ENCODE results near the gene UNC5A.

The UNC5A gene

GRCh38 chr5:176802116-176802784 lies 8.1 kb upstream of the UNC5A start:
- DNase-seq, result no peak

GRCh38 chr5:176803068-176803942 lies 7.1 kb upstream of the UNC5A start:
- no peak for DNase-seq

- no peak for DNase-seq
Observed at GRCh38 chr5:176803943-176804498, 6.3 kb upstream of the UNC5A start.

- DNase-seq, result no peak
Observed at GRCh38 chr5:176806137-176806536, 4.2 kb upstream of the UNC5A start.

GRCh38 chr5:176809544-176810080 lies 747 bp upstream of the UNC5A start:
- no peak for DNase-seq

- no peak for DNase-seq
Observed at GRCh38 chr5:176810687-176811501, 535 bp downstream of the UNC5A start.

- DNase-seq, result no peak
Observed at GRCh38 chr5:176812269-176813259, 2.2 kb downstream of the UNC5A start.

GRCh38 chr5:176813587-176814312 lies 3.4 kb downstream of the UNC5A start:
- DNase-seq, result no peak

GRCh38 chr5:176814313-176814685 lies 3.9 kb downstream of the UNC5A start:
- DNase-seq, result no peak

GRCh38 chr5:176814836-176815438 lies 4.6 kb downstream of the UNC5A start:
- DNase-seq, result no peak

- DNase-seq, result peak; percentile 79
Observed at GRCh38 chr5:176816043-176816745, 5.8 kb downstream of the UNC5A start.

GRCh38 chr5:176816791-176817347 lies 6.5 kb downstream of the UNC5A start:
- DNase-seq, result no peak

- peak; percentile 44 for DNase-seq
Observed at GRCh38 chr5:176817369-176817840, 7.0 kb downstream of the UNC5A start.

- no peak for DNase-seq
Observed at GRCh38 chr5:176817841-176818377, 7.5 kb downstream of the UNC5A start.

- DNase-seq, result no peak
Observed at GRCh38 chr5:176818391-176819098, 8.2 kb downstream of the UNC5A start.

- no peak for DNase-seq
Observed at GRCh38 chr5:176819476-176819875, 9.1 kb downstream of the UNC5A start.

GRCh38 chr5:176820937-176821336 lies 10.6 kb downstream of the UNC5A start:
- no peak for DNase-seq

- no peak for DNase-seq
Observed at GRCh38 chr5:176821441-176821840, 11.1 kb downstream of the UNC5A start.
